OCI-LY3 (cell line): ENCODE measurements around the gene CATSPERZ.
A peak's percentile ranks its signal among the peaks of the same experiment; 100 is the strongest.

Experiments used
- H2AFZ ChIP-seq: fragments of 200-600, 300-600 bp; shearing (Covaris generic); 2 replicates; pipeline ENCODE4 v1.6.0; 2014; ENCODE audit warnings: antibody characterized with exemption, low read depth, low read length
- H3K27ac ChIP-seq: fragments of 200-600, 300-600 bp; sonication (generic); 2 replicates; pipeline ENCODE4 v1.5.1; 2014; ENCODE audit warnings: mild to moderate bottlenecking, low read length, moderate library complexity, mixed read lengths
- H3K27me3 ChIP-seq: fragments of 200-600, 300-600 bp; sonication (generic); 2 replicates; pipeline ENCODE4 v1.6.1; 2014; ENCODE audit warnings: low read depth, low read length, mixed read lengths
- H3K36me3 ChIP-seq: fragments of 200-600, 300-600 bp; sonication (generic); replicated peaks from 2 replicates; pipeline ENCODE3; 2014; ENCODE audit warnings: low read depth, low read length, mixed read lengths
- H3K4me1 ChIP-seq: fragments of 300-600, 200-600 bp; sonication (generic); 2 replicates; pipeline ENCODE4 v1.6.1; 2014; ENCODE audit warnings: low read length, mixed read lengths
- H3K4me2 ChIP-seq: fragments of 200-600, 300-600 bp; sonication (generic); 2 replicates; pipeline ENCODE4 v1.6.1; 2014; ENCODE audit warnings: low read length, mixed read lengths
- H3K4me3 ChIP-seq: fragments of 300-600, 200-600 bp; sonication (generic); 2 replicates; pipeline ENCODE4 v1.5.1; 2014; ENCODE audit warnings: antibody characterized with exemption, mild to moderate bottlenecking, low read length, moderate library complexity
- H3K79me2 ChIP-seq: fragments of 300-600, 200-600 bp; shearing (Covaris generic); 2 replicates; pipeline ENCODE4 v1.6.1; 2014; ENCODE audit warnings: mild to moderate bottlenecking, low read length, mixed read lengths
- H3K9ac ChIP-seq: fragments of 300-600, 200-600 bp; shearing (Covaris generic); 2 replicates; pipeline ENCODE4 v1.6.0; 2014; ENCODE audit warnings: mild to moderate bottlenecking, low read length, moderate library complexity
- H3K9me3 ChIP-seq: fragments of 200-600, 300-600 bp; shearing (Covaris generic); 2 replicates; pipeline ENCODE4 v1.6.1; 2014; ENCODE audit warnings: low read length, mixed read lengths; ENCODE audit not compliant: insufficient read depth
- H4K20me1 ChIP-seq: fragments of 200-600, 300-600 bp; sonication (generic); 2 replicates; pipeline ENCODE4 v1.6.1; 2016; ENCODE audit warnings: low read length, mixed read lengths; ENCODE audit not compliant: insufficient read depth
- EZH2phosphoT487 ChIP-seq: fragments of 200-600 bp; shearing (Covaris generic); IDR thresholded peaks from 2 replicates; pipeline ENCODE4 v1.6.1; 2018; ENCODE audit warnings: antibody characterized with exemption, mixed run types, low read depth
- TF ChIP-seq, protein P1 (sequence below): fragments of 200-600, 300-600 bp; sonication (generic); IDR thresholded peaks from 2 replicates; pipeline ENCODE4 v1.5.1; 2014; ENCODE audit warnings: antibody characterized with exemption, low read length, low read depth

CATSPERZ gene, protein sequence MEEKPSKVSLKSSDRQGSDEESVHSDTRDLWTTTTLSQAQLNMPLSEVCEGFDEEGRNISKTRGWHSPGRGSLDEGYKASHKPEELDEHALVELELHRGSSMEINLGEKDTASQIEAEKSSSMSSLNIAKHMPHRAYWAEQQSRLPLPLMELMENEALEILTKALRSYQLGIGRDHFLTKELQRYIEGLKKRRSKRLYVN

DNA sequence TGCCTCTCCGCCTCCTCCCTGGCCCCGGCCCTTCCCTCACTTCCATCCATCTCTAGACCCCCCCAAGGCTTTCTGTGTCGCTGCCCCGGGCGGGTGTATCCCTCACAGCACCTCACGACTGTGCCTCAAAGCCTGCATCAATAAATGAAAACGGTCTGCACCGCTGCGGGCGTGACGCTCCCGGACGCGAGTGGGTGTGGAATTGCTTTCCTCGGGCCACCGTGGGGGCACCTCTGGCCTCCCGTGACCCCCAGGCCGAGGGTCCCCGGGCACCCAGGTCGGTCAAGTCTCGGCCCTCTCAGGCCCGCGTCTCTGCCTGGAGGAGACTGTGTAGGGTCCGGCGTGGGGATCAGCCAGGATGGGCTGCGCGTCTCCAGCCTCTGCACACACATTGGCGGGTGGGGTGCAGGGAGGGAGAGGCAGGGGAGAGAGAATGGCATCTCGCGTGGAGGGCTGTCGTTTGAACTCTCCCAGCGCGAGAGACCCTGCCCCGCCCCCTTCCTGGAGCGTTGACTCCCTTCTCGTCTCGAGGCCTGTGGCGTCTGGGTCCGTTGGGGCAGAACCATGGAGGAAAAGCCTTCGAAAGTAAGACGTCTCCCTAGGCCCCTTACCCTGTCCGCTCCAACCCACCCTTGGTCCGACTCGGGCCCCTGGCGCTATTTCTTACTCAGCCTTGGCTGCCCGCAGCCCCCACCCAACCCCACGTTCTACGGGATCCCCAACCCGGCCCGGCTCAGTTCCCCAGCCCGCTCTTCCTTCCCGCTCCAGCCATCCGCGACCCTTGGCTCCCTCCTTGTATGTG is at the start of gene CATSPERZ:
Gene CATSPERZ, plus strand, starts transcription at position 512 of the 802 bp plus-strand sequence. Its CDS starts 53 bp downstream, at position 565.
- H3K79me2 ChIP-seq, result no peaks in the 10 kb centered on the region
- H3K27me3 ChIP-seq, result peaks cover 13% of the 10 kb centered on the region; the same call in 1 of the 2 replicates
- no peak within 1 kb of the TSS for H3K27ac ChIP-seq
- peak within 1 kb of the TSS; percentile 14 for H3K4me2 ChIP-seq
- no peaks in the 10 kb centered on the region for H3K36me3 ChIP-seq
- no peak within 1 kb of the TSS for H3K9ac ChIP-seq
- H2AFZ ChIP-seq, result no peak within 1 kb of the TSS
- H4K20me1 ChIP-seq, result no peaks in the 10 kb centered on the region
- no peaks in the 10 kb centered on the region for H3K9me3 ChIP-seq
- no peak within 1 kb of the TSS for H3K4me3 ChIP-seq
- H3K4me1 ChIP-seq, result peaks cover 12% of the 10 kb centered on the region
- TF ChIP-seq EZH2phosphoT487, result no peak
- TF ChIP-seq, protein P1, sequence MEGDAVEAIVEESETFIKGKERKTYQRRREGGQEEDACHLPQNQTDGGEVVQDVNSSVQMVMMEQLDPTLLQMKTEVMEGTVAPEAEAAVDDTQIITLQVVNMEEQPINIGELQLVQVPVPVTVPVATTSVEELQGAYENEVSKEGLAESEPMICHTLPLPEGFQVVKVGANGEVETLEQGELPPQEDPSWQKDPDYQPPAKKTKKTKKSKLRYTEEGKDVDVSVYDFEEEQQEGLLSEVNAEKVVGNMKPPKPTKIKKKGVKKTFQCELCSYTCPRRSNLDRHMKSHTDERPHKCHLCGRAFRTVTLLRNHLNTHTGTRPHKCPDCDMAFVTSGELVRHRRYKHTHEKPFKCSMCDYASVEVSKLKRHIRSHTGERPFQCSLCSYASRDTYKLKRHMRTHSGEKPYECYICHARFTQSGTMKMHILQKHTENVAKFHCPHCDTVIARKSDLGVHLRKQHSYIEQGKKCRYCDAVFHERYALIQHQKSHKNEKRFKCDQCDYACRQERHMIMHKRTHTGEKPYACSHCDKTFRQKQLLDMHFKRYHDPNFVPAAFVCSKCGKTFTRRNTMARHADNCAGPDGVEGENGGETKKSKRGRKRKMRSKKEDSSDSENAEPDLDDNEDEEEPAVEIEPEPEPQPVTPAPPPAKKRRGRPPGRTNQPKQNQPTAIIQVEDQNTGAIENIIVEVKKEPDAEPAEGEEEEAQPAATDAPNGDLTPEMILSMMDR, result no peak

DNA sequence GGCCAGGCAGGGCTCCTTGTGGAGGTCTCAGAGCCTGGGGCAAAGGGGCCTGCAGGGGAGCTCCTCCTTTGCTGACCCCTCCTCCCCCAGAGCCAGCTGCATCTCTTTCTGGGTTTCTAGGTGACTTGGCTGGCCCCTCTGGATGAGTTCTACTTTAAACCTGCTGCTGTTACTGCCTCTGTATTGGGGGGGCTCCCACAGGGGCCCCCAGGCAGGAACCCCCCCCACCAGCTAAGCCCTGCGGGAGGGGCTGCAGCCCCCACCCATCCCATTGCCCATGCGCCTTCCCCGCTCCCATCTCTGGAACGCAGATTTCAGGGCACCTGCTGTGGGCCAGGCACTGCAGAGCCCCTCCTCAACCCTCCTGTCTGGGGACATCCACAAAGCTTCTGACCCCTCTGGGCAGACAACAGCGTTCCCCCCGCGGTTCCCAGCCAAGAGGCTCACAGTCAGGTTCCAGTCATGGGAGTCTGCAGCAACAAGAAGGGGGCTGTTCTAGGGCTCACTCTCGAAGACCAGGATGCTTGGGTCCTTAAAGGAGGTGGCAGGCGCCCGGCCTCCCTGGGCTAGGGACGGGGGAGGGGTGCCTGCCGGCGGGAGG is 49.6 kb upstream of the CATSPERZ start:
- TF ChIP-seq, protein P1, result no peak
- no peak for TF ChIP-seq EZH2phosphoT487
- Histone ChIP-seq H2AFZ (0 out of 2 replicates have a peak overlapping the region, but pooled peaks have one; percentile 14), H3K36me3 (no peaks in the 10 kb centered on the region), H3K4me2 (peak overlapping the region; percentile 92), H3K4me3 (peak overlapping the region; percentile 93), H3K9ac (peak overlapping the region; percentile 75), H3K9me3 (no peaks in the 10 kb centered on the region), H3K27ac (no peak overlapping the region), H3K79me2 (peaks cover 38% of the 10 kb centered on the region), H3K4me1 (peaks cover 33% of the 10 kb centered on the region), H4K20me1 (peaks cover 11% of the 10 kb centered on the region; the same call in 1 of the 2 replicates), H3K27me3 (no peaks in the 10 kb centered on the region)

DNA sequence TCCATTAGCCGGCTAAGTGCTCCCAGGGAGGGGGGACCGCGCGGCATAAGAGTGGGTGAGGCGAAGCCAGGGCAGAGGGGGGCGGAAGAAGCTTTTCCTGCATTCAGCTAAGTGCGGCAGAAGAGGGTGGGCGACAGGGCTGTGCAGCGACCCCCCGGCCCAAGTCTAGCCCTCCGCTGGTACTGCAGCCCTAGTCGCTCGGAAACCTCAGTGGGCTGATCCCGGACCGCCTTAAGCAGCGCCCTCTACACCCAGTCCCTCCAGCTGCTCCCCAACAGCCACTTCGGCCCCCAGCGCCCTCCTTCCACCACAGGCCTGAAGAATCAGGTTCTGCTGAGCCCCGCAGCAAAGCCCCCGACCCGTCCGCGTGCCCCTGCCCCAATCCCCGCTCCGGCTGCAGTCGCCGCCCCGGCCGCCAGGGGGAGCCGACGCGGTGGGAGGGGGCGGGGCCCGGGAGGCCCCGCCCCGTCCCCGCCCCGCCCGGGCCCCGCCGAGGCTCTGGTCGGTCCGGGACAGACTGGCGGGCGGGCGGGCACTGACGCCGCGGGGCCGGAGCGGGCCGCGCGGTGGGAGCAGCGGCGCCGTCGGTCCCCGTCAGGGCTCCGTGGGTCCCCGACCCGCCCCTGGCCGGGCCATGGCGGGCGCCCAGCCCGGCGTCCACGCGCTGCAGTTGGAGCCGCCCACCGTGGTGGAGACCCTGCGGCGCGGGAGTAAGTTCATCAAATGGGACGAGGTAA is 49.0 kb upstream of the CATSPERZ start, which contains the start of gene PLCB3:
Gene PLCB3, plus strand, starts transcription at position 515 of the 737 bp plus-strand sequence. Its CDS starts 120 bp downstream, at position 635.
- H3K4me1 ChIP-seq, result peaks cover 33% of the 10 kb centered on the region
- H3K27ac ChIP-seq, result peak within 1 kb of the TSS; percentile 36
- peak within 1 kb of the TSS; percentile 92 for H3K4me2 ChIP-seq
- peaks cover 6% of the 10 kb centered on the region for H3K36me3 ChIP-seq
- peak within 1 kb of the TSS; percentile 88 for H3K9ac ChIP-seq
- H4K20me1 ChIP-seq, result peaks cover 11% of the 10 kb centered on the region; the same call in 1 of the 2 replicates
- H3K4me3 ChIP-seq, result peak within 1 kb of the TSS; percentile 93
- TF ChIP-seq EZH2phosphoT487, result no peak
- TF ChIP-seq, protein P1, result peak; percentile 67
- peak within 1 kb of the TSS; percentile 66; the same call in 1 of the 2 replicates for H2AFZ ChIP-seq
- peaks cover 31% of the 10 kb centered on the region for H3K79me2 ChIP-seq
- H3K27me3 ChIP-seq, result no peaks in the 10 kb centered on the region
- no peaks in the 10 kb centered on the region for H3K9me3 ChIP-seq
